HepG2 (cell line): ENCODE measurements around the gene BEST2. TPM values are rescaled to one million over a fixed set of nuclear protein-coding genes. Genes with fewer than 3 reads are reported as not detected.
A peak's percentile ranks its signal among the peaks of the same experiment; 100 is the strongest.

ENCODE experiments used
- CTCF ChIP-seq: sonication (generic); formaldehyde crosslinking; IDR thresholded peaks from 2 replicates; pipeline ENCODE4 v1.5.0; 2020; ENCODE audit warnings: mild to moderate bottlenecking, missing genetic modification reagents, moderate library complexity
- DPF2 ChIP-seq: sonication (generic); formaldehyde crosslinking; IDR thresholded peaks from 2 replicates; pipeline ENCODE4 v1.4.0; 2020; ENCODE audit warnings: mild to moderate bottlenecking, low read depth, missing genetic modification reagents, borderline replicate concordance
- EEA1 ChIP-seq: sonication (generic); formaldehyde crosslinking; IDR thresholded peaks from 2 replicates; pipeline ENCODE4 v1.5.1; 2020; ENCODE audit warnings: mild to moderate bottlenecking, missing genetic modification reagents, borderline replicate concordance
- HOMEZ ChIP-seq: IDR thresholded peaks from 2 replicates; pipeline ENCODE4 v1.6.1; 2016; ENCODE audit warnings: low read depth
- ISX ChIP-seq: sonication (generic); formaldehyde crosslinking; conservative IDR thresholded peaks from 2 replicates; pipeline ENCODE4 v1.5.0; 2020; ENCODE audit warnings: missing genetic modification reagents
- KDM2A ChIP-seq: sonication (generic); formaldehyde crosslinking; IDR thresholded peaks from 2 replicates; pipeline ENCODE4 v1.4.0; 2020; ENCODE audit warnings: low read depth, missing genetic modification reagents, borderline replicate concordance
- KMT2A ChIP-seq: sonication (generic); formaldehyde crosslinking; IDR thresholded peaks from 2 replicates; pipeline ENCODE4 v1.4.0; 2020; ENCODE audit warnings: missing genetic modification reagents
- LRRFIP1 ChIP-seq: sonication (generic); formaldehyde crosslinking; conservative IDR thresholded peaks from 2 replicates; pipeline ENCODE4 v1.4.0; 2020; ENCODE audit warnings: missing genetic modification reagents
- MXD1 ChIP-seq: sonication (generic); formaldehyde crosslinking; IDR thresholded peaks from 2 replicates; pipeline ENCODE4 v1.4.0; 2020; ENCODE audit warnings: mild to moderate bottlenecking, missing genetic modification reagents
- NFKBIZ ChIP-seq: IDR thresholded peaks from 2 replicates; pipeline ENCODE4 v1.6.1; 2018; ENCODE audit warnings: missing genetic modification reagents, missing compliant biosample characterization
- PHB2 ChIP-seq: fragments of 450-650 bp; IDR thresholded peaks from 2 replicates; pipeline ENCODE4 v1.6.1; 2018; ENCODE audit not compliant: partially characterized antibody
- RBFOX2 ChIP-seq: fragments of 200-400 bp; formaldehyde crosslinking; IDR thresholded peaks from 2 replicates; pipeline ENCODE4 v1.6.1; 2017; ENCODE audit warnings: low read depth, mild to moderate bottlenecking, low read length
- TAF1 ChIP-seq: sonication (generic); formaldehyde crosslinking; IDR thresholded peaks from 2 replicates; pipeline ENCODE4 v1.4.0; 2020; ENCODE audit warnings: missing genetic modification reagents
- TAF15 ChIP-seq: fragments of 200-400 bp; formaldehyde crosslinking; IDR thresholded peaks from one replicate; pipeline ENCODE4 v1.6.1; 2018; ENCODE audit warnings: mild to moderate bottlenecking, low read depth, low read length; ENCODE audit not compliant: poor library complexity, severe bottlenecking
- TMF1 ChIP-seq: sonication (generic); formaldehyde crosslinking; IDR thresholded peaks from 2 replicates; pipeline ENCODE4 v1.8.1; 2022; ENCODE audit warnings: low read depth, missing genetic modification reagents
- ZBTB25 ChIP-seq: IDR thresholded peaks from 2 replicates; pipeline ENCODE4 v1.6.1; 2018; ENCODE audit warnings: missing genetic modification reagents
- ZNF282 ChIP-seq: fragments of 450-650 bp; IDR thresholded peaks from 2 replicates; pipeline ENCODE4 v1.6.1; 2018; ENCODE audit not compliant: partially characterized antibody
- ZNF3 ChIP-seq: IDR thresholded peaks from 2 replicates; pipeline ENCODE4 v1.7.0; 2017; ENCODE audit warnings: inconsistent platforms
- ZNF326 ChIP-seq: sonication (generic); formaldehyde crosslinking; IDR thresholded peaks from 2 replicates; pipeline ENCODE4 v1.4.0; 2020; ENCODE audit warnings: missing genetic modification reagents, borderline replicate concordance
- ZNF562 ChIP-seq: sonication (generic); formaldehyde crosslinking; IDR thresholded peaks from 2 replicates; pipeline ENCODE4 v1.8.0; 2022; ENCODE audit warnings: missing genetic modification reagents, borderline replicate concordance
- ZNF691 ChIP-seq: sonication (generic); formaldehyde crosslinking; IDR thresholded peaks from 2 replicates; pipeline ENCODE4 v1.4.0; 2020; ENCODE audit warnings: missing genetic modification reagents, low read depth, mild to moderate bottlenecking, borderline replicate concordance
- ZNF879 ChIP-seq: sonication (generic); formaldehyde crosslinking; IDR thresholded peaks from 2 replicates; pipeline ENCODE4 v1.8.1; 2023; ENCODE audit warnings: missing genetic modification reagents
- polyA plus RNA-seq, 8 experiments: library from polyadenylated mRNA; depleted of rRNA in 3 of 8; stranded (reverse) in 7 of 8; unstranded in 1 of 8; fragments of >200 nt; fragmentation: Illumina TruSeq in 4 of 8; extraction: Trizol in 4 of 8; gene quantifications; 2 replicates each; pipeline versions ENCODE4 v1.2.1 to v1.2.3, GENCODE V29; 2011 to 2016; ENCODE audit warnings: low read depth in 4 of 8, missing spikeins in 1 of 8, mixed read lengths in 1 of 8; ENCODE audit not compliant: insufficient read depth in 1 of 8
- total RNA-seq, 5 experiments: library from RNA; depleted of rRNA; stranded (reverse); fragments of >200 nt; fragmentation: Illumina TruSeq; extraction: Trizol; gene quantifications; 2 replicates each; pipeline ENCODE4 v1.2.3, GENCODE V29; 2016; ENCODE audit warnings: low read depth in 1 of 5

The BEST2 gene
- total and polyA plus RNA-seq, 2 of the 13 experiments (the other 11 are each of a cell fraction or from before 2014, with no cell fraction given): not detected

GRCh38 chr19:12723641-12724426, 27.8 kb upstream of the BEST2 start, which contains the start of gene TNPO2 (continued):
- no peak for TF ChIP-seq HOMEZ
- no peak for TF ChIP-seq PHB2
- TF ChIP-seq RBFOX2: no peak
- TF ChIP-seq CTCF (CRISPR knock-in tag): no peak
- no peak for TF ChIP-seq TMF1
- TF ChIP-seq TAF15: no peak
- TF ChIP-seq KDM2A: peak; percentile 61; the same call in 1 of the 2 replicates
- no peak for TF ChIP-seq ZNF282
- no peak for TF ChIP-seq ZNF691 (CRISPR knock-in tag)
- TF ChIP-seq MXD1 (CRISPR knock-in tag): peak; percentile 74; the same call in 1 of the 2 replicates
- peak; percentile 64; the same call in 1 of the 2 replicates for TF ChIP-seq KMT2A (CRISPR knock-in tag)
- TF ChIP-seq TAF1 (CRISPR knock-in tag): peak; percentile 61
- TF ChIP-seq ZNF326: no peak
- no peak for TF ChIP-seq ZNF562 (CRISPR knock-in tag)
- TF ChIP-seq ZBTB25 (CRISPR knock-in tag): no peak
- no peak for TF ChIP-seq EEA1
- TF ChIP-seq ZNF3 (CRISPR knock-in tag): no peak
- no peak for TF ChIP-seq ZNF879
- no peak for TF ChIP-seq ISX (CRISPR knock-in tag)
- TF ChIP-seq LRRFIP1 (CRISPR knock-in tag): no peak
- no peak for TF ChIP-seq NFKBIZ (CRISPR knock-in tag)
- no peak for TF ChIP-seq DPF2 (CRISPR knock-in tag)
